IPS-18c (cell line): ENCODE results near the gene ZC2HC1C.

Source experiments
- H3K4me3 ChIP-seq: 2 replicates; pipeline ENCODE4 v1.7.0; 2013; ENCODE audit warnings: low read depth, mild to moderate bottlenecking, low read length, moderate library complexity; ENCODE audit not compliant: insufficient read depth
- H3K9me3 ChIP-seq: one replicate; pipeline ENCODE4 v1.6.1; 2013; ENCODE audit warnings: mild to moderate bottlenecking, low read length, moderate library complexity; ENCODE audit not compliant: control insufficient read depth, insufficient read depth

ZC2HC1C gene, protein sequence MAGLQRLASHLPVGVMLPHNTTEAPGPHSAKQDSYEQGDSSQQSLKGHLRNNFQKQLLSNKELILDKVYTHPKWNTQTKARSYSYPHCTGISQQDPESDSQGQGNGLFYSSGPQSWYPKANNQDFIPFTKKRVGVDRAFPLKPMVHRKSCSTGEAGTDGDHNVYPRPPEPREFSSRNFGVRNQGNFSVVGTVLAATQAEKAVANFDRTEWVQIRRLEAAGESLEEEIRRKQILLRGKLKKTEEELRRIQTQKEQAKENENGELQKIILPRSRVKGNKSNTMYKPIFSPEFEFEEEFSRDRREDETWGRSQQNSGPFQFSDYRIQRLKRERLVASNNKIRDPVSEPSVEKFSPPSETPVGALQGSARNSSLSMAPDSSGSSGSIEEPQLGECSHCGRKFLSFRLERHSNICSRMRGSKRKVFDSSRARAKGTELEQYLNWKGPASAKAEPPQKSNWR

DNA sequence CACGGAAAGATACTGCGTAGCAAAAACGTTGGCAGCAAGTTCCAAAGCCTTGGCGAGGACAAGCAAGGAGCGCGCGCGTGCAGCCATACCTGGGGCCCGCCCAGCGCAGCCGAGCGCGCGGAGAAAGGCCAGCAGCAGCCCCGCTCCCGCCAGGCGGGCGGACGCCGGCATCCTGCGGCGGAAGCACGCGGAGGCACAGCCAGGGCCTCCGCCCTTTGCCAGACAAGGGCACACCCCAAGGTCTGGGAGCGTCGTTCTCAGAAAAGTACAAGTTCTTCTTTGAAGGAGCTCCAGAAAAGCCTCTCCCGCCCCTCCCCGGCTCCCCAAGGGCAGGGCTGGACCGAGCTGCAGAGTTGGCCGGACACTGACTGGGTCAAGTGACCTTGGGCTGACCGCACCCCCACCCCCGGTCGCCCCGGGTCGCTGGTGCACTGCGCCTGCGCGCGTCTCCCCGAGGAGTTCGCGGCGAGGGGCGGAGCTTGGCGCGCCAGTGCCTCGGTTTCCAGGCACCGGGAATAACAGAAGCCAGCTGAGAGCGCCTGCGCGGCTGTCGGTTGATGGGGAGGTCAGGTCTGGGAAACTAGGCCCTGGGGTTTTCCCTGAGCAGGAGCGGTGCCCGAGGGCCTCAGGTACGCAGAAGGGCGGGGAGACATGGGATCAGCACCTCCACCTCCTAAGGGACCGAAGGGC is at the start of gene ZC2HC1C:
ZC2HC1C (plus strand) TSS at position 521 of the 690 bp plus-strand sequence. CDS start 933 bp downstream, outside the sequence.
- peak within 1 kb of the TSS; percentile 74 for H3K4me3 ChIP-seq
- H3K9me3 ChIP-seq = no peaks in the 10 kb centered on the region

DNA sequence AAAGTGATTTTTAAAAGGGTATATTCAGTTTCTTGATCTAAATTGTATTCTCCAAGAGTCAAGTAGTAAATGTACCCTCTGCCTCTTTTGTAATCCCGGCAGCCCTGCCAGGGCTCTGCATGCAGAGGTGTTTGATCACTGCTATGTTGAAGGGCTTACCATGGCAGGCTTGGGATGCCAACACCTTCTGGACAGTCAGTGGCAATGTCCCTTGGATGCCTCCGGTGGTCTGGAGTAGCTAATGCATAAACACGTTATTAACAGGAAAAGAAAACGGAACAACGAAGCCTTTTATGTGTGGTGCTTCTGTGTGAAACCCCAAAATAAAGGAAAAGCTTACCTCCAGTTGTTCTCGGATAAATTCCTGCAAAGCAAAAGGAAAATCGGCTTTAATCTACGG is 46.8 kb upstream of the ZC2HC1C start:
- H3K9me3 ChIP-seq = no peaks in the 10 kb centered on the region
- H3K4me3 ChIP-seq = no peak overlapping the region

DNA sequence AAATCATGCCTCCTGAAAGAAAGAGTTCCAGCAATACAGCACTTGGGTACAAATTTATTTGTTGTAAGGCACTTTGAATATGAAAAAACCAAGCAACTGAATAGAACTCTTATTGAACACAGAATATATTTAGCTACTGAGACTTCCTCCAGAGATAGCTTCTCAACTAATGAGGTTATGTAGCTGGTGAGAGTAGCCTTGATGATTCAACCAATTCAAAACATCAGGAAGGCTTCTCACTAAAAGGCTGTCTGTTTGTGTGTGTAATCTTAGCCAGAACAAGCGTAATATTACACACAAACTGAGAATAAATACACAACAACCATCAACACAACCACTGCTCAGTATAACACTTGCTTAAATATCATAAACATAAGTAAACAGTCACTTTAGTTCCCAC is 46.3 kb upstream of the ZC2HC1C start:
- Histone ChIP-seq H3K9me3 (no peaks in the 10 kb centered on the region), H3K4me3 (no peak overlapping the region)

DNA sequence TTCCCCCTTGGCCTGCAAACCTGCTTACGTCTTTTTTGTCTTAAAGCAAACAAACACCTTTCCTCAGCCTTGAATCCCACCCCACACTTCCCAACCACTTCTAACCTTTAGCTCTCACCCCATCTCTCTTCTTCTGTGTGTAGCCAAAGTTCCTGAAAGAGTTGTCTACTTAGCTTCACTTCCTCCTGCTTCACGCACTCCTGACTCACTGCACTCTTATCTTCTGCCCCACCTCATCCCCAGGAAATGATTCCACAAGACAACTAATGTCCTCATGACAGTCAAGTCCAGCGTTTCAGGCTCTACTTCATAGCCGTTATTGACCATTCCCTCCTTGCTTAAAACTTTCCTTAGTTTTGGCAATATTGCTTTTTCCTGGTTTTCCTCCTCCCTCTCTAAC is 44.4 kb upstream of the ZC2HC1C start:
- Histone ChIP-seq H3K4me3 (no peak overlapping the region), H3K9me3 (no peaks in the 10 kb centered on the region)

DNA sequence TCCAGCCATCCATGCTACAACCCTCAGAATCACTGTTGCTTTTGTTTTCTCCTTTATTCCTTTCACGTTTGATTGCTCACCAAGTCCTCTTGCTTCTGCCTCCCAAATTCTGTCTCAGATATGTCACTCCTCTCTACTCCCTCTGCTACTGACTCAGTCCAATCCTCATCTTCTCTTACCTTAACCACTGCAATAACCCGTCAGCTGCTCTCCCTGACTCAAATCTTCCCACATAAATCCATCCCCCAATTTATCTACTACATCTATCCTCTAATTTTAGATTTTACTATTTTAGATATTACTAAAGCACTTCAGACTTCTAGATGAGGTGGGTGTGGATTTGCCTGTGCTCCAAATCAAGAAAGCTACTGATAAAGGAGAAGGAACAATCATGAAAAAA is 43.6 kb upstream of the ZC2HC1C start:
- H3K4me3 ChIP-seq = no peak overlapping the region
- no peaks in the 10 kb centered on the region for H3K9me3 ChIP-seq

DNA sequence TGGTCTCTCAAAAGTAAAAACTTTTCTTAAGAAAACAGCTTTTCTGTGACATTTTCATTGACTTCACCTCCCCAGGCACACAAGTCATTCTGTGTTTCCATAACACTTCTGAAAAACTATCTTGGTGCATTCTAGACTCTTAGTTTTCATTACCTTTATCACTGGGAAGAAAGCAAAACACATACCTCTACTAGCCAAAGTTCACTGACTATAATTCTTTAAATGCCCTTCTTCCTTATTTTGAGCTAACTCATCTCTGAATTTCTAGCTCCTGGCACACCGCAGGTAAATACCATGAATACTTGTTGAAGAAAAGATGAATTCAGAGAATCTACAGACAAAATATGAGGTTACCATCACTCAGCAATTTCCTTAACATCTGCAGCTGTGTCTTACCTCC is 39.3 kb upstream of the ZC2HC1C start:
- H3K9me3 ChIP-seq = no peaks in the 10 kb centered on the region
- no peak overlapping the region for H3K4me3 ChIP-seq

DNA sequence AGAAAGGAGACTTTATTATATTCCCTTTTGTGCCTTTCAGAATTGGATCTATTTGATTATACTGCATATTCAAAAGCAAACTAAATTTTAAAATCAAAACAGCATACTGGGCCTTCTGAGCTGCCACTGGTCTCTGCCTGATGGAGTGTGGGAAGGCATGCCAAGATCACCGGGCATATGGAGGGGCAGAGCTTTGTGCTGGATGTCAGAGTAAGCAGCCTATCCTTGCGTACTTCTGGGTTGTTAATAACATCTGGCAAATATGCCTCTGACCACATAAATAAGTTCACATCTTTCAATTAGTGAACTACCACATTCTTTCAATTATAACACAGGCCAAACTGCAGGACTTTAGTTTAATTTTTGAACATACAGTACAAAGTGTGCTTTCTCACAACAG is 36.5 kb upstream of the ZC2HC1C start:
- H3K9me3 ChIP-seq = no peaks in the 10 kb centered on the region
- H3K4me3 ChIP-seq = no peak overlapping the region

DNA sequence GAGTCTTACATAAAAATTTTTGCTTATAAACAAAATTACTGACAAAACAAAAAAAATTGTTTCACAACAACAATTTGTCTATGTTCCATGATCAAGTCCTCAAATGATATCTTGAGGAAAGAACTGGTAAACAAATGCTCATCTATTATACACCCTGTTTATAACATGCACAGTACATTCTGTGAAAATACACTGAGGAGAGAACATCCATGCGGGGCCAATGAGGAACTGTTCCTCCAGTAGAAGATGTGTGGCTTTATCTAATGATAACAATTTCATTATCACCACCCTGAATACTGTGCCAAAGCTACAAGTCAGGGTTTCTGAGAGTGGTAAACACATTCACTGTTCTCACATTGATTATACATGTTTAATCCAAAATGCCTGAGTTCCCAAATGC is 28.9 kb upstream of the ZC2HC1C start:
- H3K9me3 ChIP-seq = no peaks in the 10 kb centered on the region
- H3K4me3 ChIP-seq = no peak overlapping the region

DNA sequence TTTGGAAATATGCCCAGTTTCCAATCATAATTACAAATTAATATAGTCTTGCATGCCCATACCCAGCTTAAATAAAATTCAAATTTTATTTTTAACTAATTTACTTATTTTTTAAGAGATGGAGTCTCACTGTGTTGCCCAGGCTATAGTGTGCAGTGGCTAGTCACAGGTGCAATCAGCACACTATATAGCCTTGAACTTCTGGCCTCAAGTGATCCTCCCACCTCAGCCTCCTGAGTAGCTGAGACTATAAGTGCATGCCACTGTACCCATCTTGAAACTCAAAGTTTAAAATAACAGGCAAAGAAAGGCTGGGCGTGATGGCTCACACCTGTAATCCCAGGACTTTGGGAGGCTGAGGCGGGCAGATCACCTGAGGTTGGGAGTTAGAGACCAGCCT is 28.5 kb upstream of the ZC2HC1C start:
- no peak overlapping the region for H3K4me3 ChIP-seq
- H3K9me3 ChIP-seq = no peaks in the 10 kb centered on the region

DNA sequence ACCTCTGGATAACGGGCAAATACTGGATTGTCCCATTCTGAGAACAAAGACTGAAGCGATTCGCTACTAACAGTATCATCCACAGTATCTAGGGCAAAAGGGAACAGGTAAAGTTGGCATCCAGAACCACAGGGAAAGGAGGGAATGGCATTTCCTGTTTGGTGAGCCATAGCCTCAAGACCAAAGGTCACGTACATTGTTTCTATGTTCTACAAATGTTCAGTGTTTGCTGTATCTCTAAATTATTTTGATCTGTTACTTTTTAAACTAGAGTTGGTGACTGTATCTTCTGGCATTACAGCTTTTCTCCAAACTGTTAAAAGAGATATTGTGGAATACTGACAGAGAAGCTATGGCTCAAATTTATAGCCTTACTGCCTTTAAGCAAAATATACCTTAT is 27.8 kb upstream of the ZC2HC1C start:
- Histone ChIP-seq H3K9me3 (no peaks in the 10 kb centered on the region), H3K4me3 (no peak overlapping the region)

DNA sequence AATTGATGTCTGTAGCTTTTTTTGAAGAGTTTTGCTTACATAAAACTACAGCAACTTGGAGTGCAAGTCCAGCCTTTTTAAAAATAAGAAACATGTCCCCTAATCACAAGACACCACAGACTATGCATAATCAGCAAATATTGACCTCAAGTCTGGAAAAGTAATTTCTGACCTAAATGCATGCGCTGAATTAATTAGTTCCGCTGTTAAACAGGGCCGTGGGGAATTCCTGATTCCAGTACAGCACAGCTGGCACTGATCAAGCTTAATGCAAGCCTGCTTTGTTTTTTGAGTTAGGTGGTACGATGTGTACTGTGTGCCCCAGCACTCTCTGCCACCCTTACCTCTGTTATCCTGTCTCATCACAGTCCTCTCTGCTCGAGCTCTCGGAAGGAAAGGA is 27.4 kb upstream of the ZC2HC1C start:
- H3K4me3 ChIP-seq = no peak overlapping the region
- no peaks in the 10 kb centered on the region for H3K9me3 ChIP-seq

DNA sequence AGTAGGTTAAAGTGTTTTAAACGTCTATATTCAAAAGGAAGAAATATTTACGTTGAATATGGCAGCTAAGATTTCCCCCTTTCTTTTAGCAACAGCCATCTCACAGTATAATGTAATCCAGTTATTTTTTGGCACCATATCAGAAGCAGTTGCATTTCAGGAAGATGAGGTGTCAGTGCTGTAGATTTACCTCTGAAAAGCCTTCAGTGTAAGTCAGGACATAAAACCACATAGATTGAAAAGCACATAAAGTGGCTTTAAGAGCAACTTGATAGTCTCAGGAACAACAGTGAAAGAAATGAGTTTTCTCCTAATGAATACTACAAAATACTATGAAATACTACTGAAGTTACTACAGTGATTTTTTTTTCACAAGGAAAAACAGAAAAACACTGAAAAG is 25.1 kb upstream of the ZC2HC1C start:
- H3K9me3 ChIP-seq = no peaks in the 10 kb centered on the region
- no peak overlapping the region for H3K4me3 ChIP-seq

DNA sequence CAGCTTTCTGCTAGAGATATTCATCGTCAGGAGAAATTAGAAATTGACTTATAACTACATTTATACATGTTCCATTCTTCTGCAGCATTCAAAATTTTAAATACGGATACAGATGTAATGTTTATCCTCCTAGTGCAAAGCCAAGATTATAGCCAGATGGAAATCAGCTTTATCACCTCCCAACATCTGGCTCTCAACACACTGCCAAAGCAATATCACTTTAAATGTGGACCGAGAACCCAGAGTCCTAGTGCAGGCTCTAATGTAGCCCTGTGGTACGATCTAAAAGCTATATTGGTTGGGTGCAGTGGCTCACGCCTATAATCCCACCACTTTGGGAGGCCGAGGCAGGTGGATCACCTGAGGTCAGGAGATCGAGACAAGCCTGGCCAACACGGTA is 24.7 kb upstream of the ZC2HC1C start:
- H3K9me3 ChIP-seq = no peaks in the 10 kb centered on the region
- H3K4me3 ChIP-seq = no peak overlapping the region

DNA sequence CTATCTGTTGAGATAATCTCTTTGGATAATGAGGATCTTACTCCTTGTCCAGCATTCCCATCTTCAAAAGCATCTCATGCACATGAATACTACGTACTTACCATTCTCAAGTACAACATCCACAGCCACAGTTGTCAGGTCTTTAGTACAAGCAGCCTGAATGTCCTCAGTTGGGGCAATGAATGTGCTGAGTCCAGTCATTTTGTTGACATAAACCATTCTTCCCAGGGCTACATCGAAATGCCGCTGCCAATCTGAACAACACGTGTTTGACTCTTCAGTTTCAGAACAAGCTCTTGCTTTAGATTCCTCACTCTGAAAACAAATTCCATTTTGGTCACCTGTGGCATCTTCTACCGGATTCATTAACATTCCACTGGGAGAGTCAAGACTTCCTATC is 23.2 kb upstream of the ZC2HC1C start:
- no peak overlapping the region for H3K4me3 ChIP-seq
- H3K9me3 ChIP-seq = no peaks in the 10 kb centered on the region

DNA sequence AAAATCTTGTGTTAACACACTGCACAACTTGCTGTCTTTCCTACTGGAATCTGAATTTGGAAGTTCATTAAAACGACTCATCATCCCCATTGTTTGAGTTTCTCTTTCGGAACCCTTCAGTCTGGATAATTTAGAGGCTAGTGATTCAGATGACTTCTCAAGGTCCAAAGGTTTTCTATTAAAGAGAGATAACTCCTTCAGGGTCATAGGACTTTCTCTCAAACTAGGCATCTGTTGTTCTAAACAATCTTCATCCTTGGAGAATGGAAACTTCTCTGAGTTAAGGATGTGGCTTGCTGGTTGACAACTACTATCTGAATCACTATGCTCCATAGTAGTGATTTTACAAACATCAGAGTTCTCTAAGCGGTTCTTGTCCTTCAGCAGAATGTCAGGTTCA is 22.5 kb upstream of the ZC2HC1C start:
- Histone ChIP-seq H3K4me3 (no peak overlapping the region), H3K9me3 (no peaks in the 10 kb centered on the region)

DNA sequence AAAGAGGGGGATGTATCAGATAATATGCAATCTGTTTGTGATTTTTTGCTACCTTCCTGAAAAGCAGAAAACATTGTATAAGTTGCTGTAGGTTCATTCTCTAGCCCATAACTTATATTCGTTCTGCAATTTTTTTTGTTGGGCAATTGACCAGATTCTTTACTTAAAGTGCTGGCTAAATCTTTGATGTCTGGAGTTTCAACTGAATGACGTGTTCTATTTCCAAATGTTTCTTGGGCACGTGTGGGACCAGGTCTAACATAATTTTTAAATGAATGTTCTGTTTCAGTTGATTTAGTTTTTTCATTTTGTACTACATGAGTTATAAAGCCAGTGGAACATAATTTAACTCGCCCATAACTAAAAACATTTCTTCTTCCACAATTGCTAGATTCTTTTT is 21.9 kb upstream of the ZC2HC1C start:
- no peaks in the 10 kb centered on the region for H3K9me3 ChIP-seq
- no peak overlapping the region for H3K4me3 ChIP-seq

DNA sequence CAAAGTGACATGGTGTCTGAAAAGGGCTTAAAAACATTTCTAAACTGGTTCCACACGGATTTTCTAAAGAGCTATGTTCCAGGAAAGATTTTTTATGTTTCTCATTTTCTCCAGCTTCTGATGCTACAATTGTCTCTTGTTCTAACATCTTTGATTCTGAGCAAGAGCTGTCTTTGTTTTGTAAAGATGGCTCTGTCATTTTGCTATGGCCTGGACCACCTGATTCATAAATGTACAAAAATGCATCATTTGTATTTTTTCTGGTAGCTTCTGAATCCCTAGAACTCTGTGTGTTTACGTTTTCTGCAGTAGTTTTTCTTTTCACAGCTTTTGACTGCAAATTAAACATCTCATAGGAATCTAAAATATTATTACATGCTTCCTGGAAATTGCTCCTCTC is 21.3 kb upstream of the ZC2HC1C start:
- no peaks in the 10 kb centered on the region for H3K9me3 ChIP-seq
- no peak overlapping the region for H3K4me3 ChIP-seq

DNA sequence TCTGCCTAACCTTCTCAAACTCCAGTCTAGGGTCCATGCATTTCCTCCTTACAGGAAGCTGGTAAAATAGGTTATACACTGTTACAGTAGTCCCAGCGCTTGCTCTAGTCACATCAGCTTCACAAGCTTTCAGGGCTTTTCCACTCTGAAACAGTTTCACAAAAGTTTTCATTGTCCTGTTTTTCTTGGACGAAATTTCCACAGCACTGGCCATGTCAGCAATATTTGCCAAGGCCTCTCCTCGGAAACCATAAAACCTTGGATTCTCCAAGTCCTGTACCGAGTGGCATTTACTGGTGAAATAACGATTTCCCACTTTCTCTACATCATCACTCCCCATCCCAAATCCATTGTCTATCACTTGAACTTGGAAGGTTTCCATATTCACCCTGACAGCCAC is 20.3 kb upstream of the ZC2HC1C start:
- H3K4me3 ChIP-seq = no peak overlapping the region
- H3K9me3 ChIP-seq = no peaks in the 10 kb centered on the region
